LoVo (cell line): ENCODE results near the gene PDGFC.

ENCODE experiments used
- DNase-seq: peaks from one replicate; pipeline ENCODE4 v3.0.0-alpha.2; 2016; ENCODE audit warnings: low spot score

The PDGFC gene

DNA sequence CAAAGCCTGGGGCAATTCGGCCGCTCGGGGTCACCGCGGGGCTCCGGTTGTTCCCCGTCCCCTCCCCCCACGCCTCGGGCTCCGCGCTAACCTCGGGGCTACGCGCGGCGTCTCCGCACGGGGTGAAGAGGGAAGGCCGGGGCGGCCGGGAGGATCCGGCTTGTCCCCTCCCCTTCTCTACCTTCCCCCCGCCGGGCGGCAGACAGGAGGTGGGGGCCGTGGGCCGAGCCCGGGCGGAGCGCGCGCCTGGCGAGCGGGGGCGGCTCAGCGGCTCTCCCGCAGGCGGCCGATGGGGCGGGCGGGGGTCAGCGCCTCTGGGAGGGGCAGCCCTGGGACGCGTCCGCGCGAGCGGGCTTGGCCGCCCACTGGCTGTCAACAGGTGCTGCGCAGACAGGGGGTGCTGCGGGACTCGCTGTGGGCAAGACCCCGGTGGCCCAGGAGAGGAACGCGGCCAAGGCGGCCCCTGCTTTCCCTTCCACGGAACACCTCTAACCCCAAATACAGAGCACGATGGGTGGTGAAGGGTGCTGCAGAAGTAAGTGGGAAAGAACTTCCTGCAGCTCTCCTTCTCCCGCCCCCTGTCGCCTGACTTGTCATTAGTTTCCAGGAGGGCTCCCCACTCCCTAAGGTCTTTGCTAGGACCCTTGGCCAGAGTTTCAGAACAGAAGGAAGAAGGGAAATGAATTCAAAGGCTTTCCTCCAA is at the start of gene PDGFC:
TSS of gene PDGFC (minus strand) at position 124 of the 703 bp plus-strand sequence. CDS start 896 bp downstream, outside the sequence.
- peak; percentile 64 for DNase-seq

GRCh38 chr4:157020882-157021281 is 49.3 kb upstream of the PDGFC start:
- DNase-seq, result no peak

- no peak for DNase-seq
Observed at GRCh38 chr4:157018920-157019490, 47.4 kb upstream of the PDGFC start.

- peak; percentile 27 for DNase-seq
Observed at GRCh38 chr4:157014621-157015591, 43.3 kb upstream of the PDGFC start.

- no peak for DNase-seq
Observed at GRCh38 chr4:157013656-157014055, 42.1 kb upstream of the PDGFC start.

- DNase-seq, result no peak
Observed at GRCh38 chr4:157012781-157013180, 41.2 kb upstream of the PDGFC start.

GRCh38 chr4:157012296-157012695 is 40.7 kb upstream of the PDGFC start:
- DNase-seq, result no peak

DNA sequence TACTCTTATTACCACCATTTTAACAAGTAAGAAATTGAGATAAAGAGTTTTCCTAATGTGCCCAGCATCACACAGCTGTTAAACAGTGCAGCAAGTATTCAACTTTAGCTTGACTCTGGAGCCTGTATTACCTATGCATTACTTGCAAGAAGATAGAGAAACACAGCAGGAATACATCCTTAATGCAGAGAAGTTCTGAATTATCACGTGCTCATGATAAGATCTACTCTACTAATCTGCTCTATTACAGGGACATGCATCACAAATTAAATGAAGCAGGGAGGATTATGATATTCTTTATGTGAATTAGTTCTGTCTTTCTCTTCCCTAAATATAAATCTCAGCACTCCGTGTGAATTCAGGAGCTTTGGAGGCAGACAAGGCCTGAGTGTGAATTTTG is 39.0 kb upstream of the PDGFC start:
- no peak for DNase-seq

DNA sequence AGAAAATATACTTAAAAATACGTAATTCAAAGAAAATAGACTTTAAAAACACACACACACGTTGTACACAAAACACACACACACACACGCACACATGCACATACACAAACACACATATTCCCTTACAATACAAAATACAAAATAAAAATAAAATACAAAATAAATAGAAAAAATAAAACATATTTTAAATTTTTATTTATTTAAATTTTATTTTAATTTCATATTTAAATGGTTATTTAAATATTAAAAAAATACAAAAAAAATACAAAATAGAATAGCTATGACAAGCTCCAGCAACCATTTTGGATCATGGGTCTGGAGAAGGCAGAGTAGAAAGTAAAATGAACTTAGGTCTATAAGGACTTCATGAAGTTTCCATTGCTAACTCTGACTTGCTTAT is 34.2 kb upstream of the PDGFC start:
- DNase-seq, result no peak

GRCh38 chr4:157005193-157005592 is 33.6 kb upstream of the PDGFC start:
- DNase-seq, result no peak

DNA sequence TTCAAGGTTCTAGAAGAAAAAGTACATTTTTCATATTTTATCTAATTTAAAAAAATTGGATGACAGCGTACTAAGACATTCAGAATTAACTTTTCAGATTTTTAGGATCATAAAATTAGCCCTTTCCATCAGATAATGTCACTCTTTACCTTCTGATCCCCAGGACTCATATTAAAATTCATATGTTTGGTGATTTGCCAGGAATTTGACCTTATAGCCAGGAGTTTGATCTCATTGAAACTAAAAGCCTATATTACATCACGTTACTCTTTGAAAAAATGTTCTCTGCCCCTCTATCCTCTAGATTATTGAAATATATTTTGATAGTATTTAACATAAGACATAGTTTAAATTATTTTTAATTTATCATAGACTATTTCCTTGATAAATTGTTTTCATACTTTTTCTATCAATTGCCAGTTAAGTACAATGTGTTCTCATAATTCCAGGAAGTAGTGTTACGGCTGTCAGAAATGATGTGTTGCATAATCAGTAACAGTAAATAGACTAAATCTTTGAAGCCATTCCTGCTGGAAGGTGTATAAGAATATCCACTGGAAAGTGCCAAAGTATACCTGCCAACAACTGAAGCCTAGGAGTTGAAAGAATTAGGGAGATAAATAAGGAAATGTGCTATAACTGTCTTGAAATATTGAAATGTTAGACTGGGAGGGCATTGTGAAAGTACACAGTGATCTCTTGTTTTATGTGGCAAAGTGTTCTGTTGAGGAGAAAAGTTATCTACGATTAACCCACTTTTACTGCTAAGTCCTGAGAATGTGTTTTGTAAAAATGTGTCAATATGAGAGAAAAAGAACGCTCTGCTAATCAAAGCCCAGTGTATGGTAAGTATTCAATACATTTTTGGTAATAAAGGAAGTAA is 32.9 kb upstream of the PDGFC start:
- no peak for DNase-seq

- DNase-seq, result peak; percentile 87
Observed at GRCh38 chr4:156999175-156999517, 27.5 kb upstream of the PDGFC start.

- no peak for DNase-seq
Observed at GRCh38 chr4:156998500-156999174, 27.0 kb upstream of the PDGFC start.

GRCh38 chr4:156992943-156993342 is 21.3 kb upstream of the PDGFC start:
- no peak for DNase-seq

DNA sequence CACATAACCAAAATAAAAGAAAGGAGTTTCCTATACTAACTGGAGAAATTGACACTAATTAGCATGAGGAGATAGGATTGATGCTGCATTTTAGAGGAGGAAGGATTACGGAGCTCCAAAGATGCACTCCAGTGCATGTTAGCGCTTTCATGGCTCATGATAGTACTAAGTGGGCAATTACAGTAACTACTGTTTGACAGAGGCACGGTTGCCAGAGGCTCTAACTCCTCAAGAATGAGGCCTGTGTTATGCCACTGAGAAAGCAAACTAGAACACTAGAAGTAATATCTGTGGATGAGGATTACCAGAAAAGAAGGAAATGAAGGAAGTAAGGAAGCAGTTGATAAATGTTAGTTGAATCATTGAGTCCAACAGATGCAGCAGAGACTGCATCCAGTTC is 19.6 kb upstream of the PDGFC start:
- no peak for DNase-seq

DNA sequence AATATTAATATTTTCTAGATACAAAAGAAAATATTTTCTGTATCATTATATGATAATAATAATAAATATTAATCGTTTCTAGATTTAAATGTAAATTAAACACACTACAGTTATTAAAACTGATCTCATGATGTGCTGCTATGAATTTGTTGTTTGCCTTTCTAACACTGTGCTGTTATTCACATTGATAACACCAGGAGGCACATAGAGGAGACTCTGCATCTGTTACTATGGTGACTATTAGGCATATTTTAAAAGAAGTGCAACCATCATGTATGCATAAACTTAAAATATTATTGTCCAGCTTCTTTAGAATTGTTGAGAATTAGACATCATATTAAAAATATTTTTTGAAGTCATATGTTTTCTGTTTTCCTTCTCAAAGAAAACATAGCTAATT is 11.8 kb upstream of the PDGFC start:
- no peak for DNase-seq

DNA sequence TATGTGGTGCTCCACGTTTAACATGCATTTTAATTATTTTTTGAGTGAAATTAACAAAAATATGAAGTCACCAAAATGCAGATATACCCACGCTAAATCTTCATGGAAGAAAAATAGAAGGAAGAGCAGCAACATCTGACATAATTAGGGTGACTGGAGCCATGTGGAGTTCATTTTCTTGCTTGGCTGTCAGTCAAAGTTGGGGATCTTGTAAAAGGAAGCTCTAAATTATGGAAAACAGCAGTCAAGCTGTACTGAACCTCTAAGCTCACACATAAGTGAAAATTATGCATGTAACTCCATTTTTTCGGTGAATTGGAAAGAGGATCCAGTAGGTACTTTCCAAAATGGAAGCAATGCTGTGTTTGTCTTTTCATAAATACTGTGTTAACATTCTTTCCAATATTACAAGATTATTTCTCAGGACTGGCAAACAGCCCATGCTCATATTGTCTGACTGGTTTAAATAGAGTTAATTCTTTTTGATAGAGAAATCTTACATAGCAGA is 9.7 kb upstream of the PDGFC start:
- DNase-seq, result no peak

GRCh38 chr4:156977435-156978160 is 6.0 kb upstream of the PDGFC start:
- DNase-seq, result peak; percentile 47

GRCh38 chr4:156976147-156976546 is 4.5 kb upstream of the PDGFC start:
- peak; percentile 32 for DNase-seq

- no peak for DNase-seq
Observed at GRCh38 chr4:156975686-156976085, 4.1 kb upstream of the PDGFC start.
